Liver (tissue), 9 donors: ENCODE measurements around the gene POLR3G. TPM values are rescaled to one million over a fixed set of nuclear protein-coding genes. Genes with fewer than 3 reads are reported as not detected.

Source experiments
- DNase-seq: peaks from one replicate; pipeline ENCODE4 v3.0.0-alpha.2; 2017; ENCODE audit warnings: low spot score
- H3K27ac ChIP-seq, 2 donors: one replicate each; pipeline ENCODE4 v1.7.0; 2013; ENCODE audit warnings: inconsistent platforms in 2 of 2, low read length in 2 of 2, control low read depth in 1 of 2, low read depth in 1 of 2, mild to moderate bottlenecking in 1 of 2
- H3K27me3 ChIP-seq, 4 donors: one replicate each; pipeline versions ENCODE4 v1.6.1 to v1.7.0; 2013; ENCODE audit warnings: low read length in 3 of 4, inconsistent platforms in 1 of 4, mild to moderate bottlenecking in 1 of 4, moderate library complexity in 1 of 4; ENCODE audit not compliant: control insufficient read depth in 4 of 4, insufficient read depth in 4 of 4
- H3K36me3 ChIP-seq, 4 donors: one replicate each; pipeline versions ENCODE4 v1.6.1 to v1.7.0; 2013; ENCODE audit warnings: low read length in 3 of 4, mild to moderate bottlenecking in 3 of 4, low read depth in 1 of 4, moderate library complexity in 1 of 4; ENCODE audit not compliant: control insufficient read depth in 4 of 4, insufficient read depth in 3 of 4
- H3K4me1 ChIP-seq, 4 donors: one replicate each; pipeline versions ENCODE4 v1.6.1 to v1.7.0; 2013; ENCODE audit warnings: low read length in 3 of 4, mild to moderate bottlenecking in 3 of 4, moderate library complexity in 1 of 4; ENCODE audit not compliant: control insufficient read depth in 4 of 4, insufficient read depth in 4 of 4
- H3K4me3 ChIP-seq, 3 donors: one replicate each; pipeline versions ENCODE4 v1.6.1 to v1.7.0; 2013; ENCODE audit warnings: low read length in 3 of 3, control low read depth in 1 of 3, low read depth in 1 of 3, mild to moderate bottlenecking in 1 of 3
- H3K9ac ChIP-seq, 2 donors: one replicate each; pipeline ENCODE4 v1.7.0; 2013; ENCODE audit warnings: low read length in 2 of 2, mild to moderate bottlenecking in 2 of 2, moderate library complexity in 2 of 2, control low read depth in 1 of 2, low read depth in 1 of 2
- H3K9me3 ChIP-seq, 4 donors: one replicate each; pipeline versions ENCODE4 v1.6.1 to v1.7.0; 2013; ENCODE audit warnings: low read length in 3 of 4; ENCODE audit not compliant: control insufficient read depth in 4 of 4
- EGR1 ChIP-seq, 2 donors: IDR thresholded peaks; 2 replicates each; pipeline ENCODE4 v1.6.1; 2016 to 2018; ENCODE audit warnings: antibody characterized with exemption in 2 of 2, low read depth in 2 of 2
- FOXA1 ChIP-seq: IDR thresholded peaks from 2 replicates; pipeline ENCODE4 v1.6.1; 2016; ENCODE audit warnings: antibody characterized with exemption
- FOXA2 ChIP-seq: IDR thresholded peaks from 2 replicates; pipeline ENCODE4 v1.6.1; 2016; ENCODE audit warnings: antibody characterized with exemption
- HNF4A ChIP-seq, 2 donors: conservative IDR thresholded peaks; 2 replicates each; pipeline ENCODE4 v1.6.1; 2016; ENCODE audit warnings: antibody characterized with exemption in 2 of 2, mild to moderate bottlenecking in 2 of 2
- HNF4G ChIP-seq: IDR thresholded peaks from 2 replicates; pipeline ENCODE4 v1.6.1; 2016; ENCODE audit warnings: antibody characterized with exemption
- JUND ChIP-seq, 2 donors: IDR thresholded peaks; 2 replicates each; pipeline ENCODE4 v1.6.1; 2016; ENCODE audit warnings: antibody characterized with exemption in 2 of 2
- NR2F2 ChIP-seq: IDR thresholded peaks from 2 replicates; pipeline ENCODE4 v1.6.1; 2016; ENCODE audit warnings: antibody characterized with exemption
- RAD21 ChIP-seq, 2 donors: IDR thresholded peaks; 2 replicates each; pipeline ENCODE4 v1.6.1; 2016; ENCODE audit warnings: antibody characterized with exemption in 2 of 2, mild to moderate bottlenecking in 2 of 2
- RXRA ChIP-seq, 2 donors: IDR thresholded peaks; 2 replicates each; pipeline ENCODE4 v1.6.1; 2017 to 2018; ENCODE audit warnings: antibody characterized with exemption in 2 of 2, mild to moderate bottlenecking in 1 of 2
- SP1 ChIP-seq: IDR thresholded peaks from 2 replicates; pipeline ENCODE4 v1.6.1; 2018; ENCODE audit warnings: antibody characterized with exemption, mild to moderate bottlenecking
- TAF1 ChIP-seq: conservative IDR thresholded peaks from 2 replicates; pipeline ENCODE4 v1.6.1; 2016; ENCODE audit warnings: antibody characterized with exemption, mild to moderate bottlenecking
- YY1 ChIP-seq: IDR thresholded peaks from 2 replicates; pipeline ENCODE4 v1.6.1; 2016; ENCODE audit warnings: antibody characterized with exemption, mild to moderate bottlenecking
- WGBS: extraction: QIAGEN DNeasy Blood & Tissue Kit; methylation state at CpG from one replicate; pipeline ENCODE4 v1.1.7; 2013; 5-methylcytosine and 5-hydroxymethylcytosine counted together
- polyA plus RNA-seq, 2 donors: library from polyadenylated mRNA; stranded (reverse) in 1 of 2; unstranded in 1 of 2; fragments of 200-250 nt in 1 of 2; fragments of >200 nt in 1 of 2; fragmentation: Nextera tagmentation in 1 of 2; extraction: Ambion mirVana in 1 of 2; gene quantifications; one replicate each; pipeline versions ENCODE4 v1.2.1 to v1.2.3, GENCODE V29; 2013 to 2015
- total RNA-seq, 2 donors: library from RNA; depleted of rRNA; stranded (reverse); fragments of >200 nt; gene quantifications; one replicate each; pipeline ENCODE4 v1.2.3, GENCODE V29; 2014
- TF ChIP-seq, protein P1 (sequence below): IDR thresholded peaks from 2 replicates; pipeline ENCODE4 v1.6.1; 2016; ENCODE audit warnings: antibody characterized with exemption
- TF ChIP-seq, protein P2 (sequence below): IDR thresholded peaks from 2 replicates; pipeline ENCODE4 v1.6.1; 2016; ENCODE audit warnings: antibody characterized with exemption
- TF ChIP-seq, protein P3 (sequence below): IDR thresholded peaks from 2 replicates; pipeline ENCODE4 v1.6.1; 2016; ENCODE audit warnings: antibody characterized with exemption
- TF ChIP-seq, protein P4 (sequence below): fragments of 150-350 bp; IDR thresholded peaks from 2 replicates; pipeline ENCODE4 v1.5.1; 2017; ENCODE audit warnings: improper control_type of control experiment, low read depth, low read length; ENCODE audit not compliant: missing input control
- TF ChIP-seq, protein P5 (sequence below): IDR thresholded peaks from 2 replicates; pipeline ENCODE4 v1.6.1; 2016; ENCODE audit warnings: antibody characterized with exemption, mild to moderate bottlenecking
- donor health status: healthy.
- donor health status: healthy.
- donor health status: healthy.
- donor health status: healthy.
- donor health status: healthy.

POLR3G gene
- total and polyA plus RNA-seq, 4 donors: 0.75 to 2.8 (median 1.2) TPM

DNA sequence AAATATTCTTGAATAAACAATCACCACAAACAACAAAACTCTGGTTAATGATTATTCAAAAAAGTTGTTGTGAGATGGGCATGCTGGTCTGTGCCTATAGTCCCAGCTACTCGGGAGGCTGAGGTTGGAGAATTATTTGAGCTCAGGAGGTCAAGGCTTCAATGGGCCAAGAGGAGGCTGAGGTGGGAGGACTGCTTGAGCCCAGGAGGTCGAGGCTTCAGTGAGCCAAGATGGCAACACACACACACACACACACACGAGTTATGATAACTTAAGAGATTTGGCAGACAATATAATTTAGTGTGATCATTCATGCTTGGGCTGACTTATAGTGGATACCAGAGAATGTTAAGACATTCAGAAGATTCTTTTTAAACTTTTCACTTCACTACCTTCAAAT is 39.9 kb downstream of the POLR3G start:
- peaks cover 0 to 11% (median 10%) of the 10 kb centered on the region in 4 donors for H3K36me3 ChIP-seq
- peaks cover 0 to 5% (median under 1%) of the 10 kb centered on the region in 4 donors for H3K4me1 ChIP-seq
- H3K9ac ChIP-seq: no peak overlapping the region
- no peak for DNase-seq
- TF ChIP-seq, protein P1, sequence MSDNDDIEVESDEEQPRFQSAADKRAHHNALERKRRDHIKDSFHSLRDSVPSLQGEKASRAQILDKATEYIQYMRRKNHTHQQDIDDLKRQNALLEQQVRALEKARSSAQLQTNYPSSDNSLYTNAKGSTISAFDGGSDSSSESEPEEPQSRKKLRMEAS: no peak
- TF ChIP-seq NR2F2 (no peak), HNF4G (no peak), RAD21 (IDR thresholded peaks at IDR 0.05) (no peak), SP1 (no peak), TAF1 (no peak), HNF4A (conservative IDR thresholded peaks at IDR 0.05) (no peak), YY1 (no peak), FOXA1 (no peak), EGR1 (IDR thresholded peaks at IDR 0.05; ENCODE audit: low read depth in 2 of 2) (no peak), FOXA2 (no peak), JUND (IDR thresholded peaks at IDR 0.05) (no peak)
- TF ChIP-seq, protein P2, sequence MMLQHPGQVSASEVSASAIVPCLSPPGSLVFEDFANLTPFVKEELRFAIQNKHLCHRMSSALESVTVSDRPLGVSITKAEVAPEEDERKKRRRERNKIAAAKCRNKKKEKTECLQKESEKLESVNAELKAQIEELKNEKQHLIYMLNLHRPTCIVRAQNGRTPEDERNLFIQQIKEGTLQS: no peak
- TF ChIP-seq, protein P3, sequence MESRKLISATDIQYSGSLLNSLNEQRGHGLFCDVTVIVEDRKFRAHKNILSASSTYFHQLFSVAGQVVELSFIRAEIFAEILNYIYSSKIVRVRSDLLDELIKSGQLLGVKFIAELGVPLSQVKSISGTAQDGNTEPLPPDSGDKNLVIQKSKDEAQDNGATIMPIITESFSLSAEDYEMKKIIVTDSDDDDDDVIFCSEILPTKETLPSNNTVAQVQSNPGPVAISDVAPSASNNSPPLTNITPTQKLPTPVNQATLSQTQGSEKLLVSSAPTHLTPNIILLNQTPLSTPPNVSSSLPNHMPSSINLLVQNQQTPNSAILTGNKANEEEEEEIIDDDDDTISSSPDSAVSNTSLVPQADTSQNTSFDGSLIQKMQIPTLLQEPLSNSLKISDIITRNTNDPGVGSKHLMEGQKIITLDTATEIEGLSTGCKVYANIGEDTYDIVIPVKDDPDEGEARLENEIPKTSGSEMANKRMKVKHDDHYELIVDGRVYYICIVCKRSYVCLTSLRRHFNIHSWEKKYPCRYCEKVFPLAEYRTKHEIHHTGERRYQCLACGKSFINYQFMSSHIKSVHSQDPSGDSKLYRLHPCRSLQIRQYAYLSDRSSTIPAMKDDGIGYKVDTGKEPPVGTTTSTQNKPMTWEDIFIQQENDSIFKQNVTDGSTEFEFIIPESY: no peak
- TF ChIP-seq, protein P4, sequence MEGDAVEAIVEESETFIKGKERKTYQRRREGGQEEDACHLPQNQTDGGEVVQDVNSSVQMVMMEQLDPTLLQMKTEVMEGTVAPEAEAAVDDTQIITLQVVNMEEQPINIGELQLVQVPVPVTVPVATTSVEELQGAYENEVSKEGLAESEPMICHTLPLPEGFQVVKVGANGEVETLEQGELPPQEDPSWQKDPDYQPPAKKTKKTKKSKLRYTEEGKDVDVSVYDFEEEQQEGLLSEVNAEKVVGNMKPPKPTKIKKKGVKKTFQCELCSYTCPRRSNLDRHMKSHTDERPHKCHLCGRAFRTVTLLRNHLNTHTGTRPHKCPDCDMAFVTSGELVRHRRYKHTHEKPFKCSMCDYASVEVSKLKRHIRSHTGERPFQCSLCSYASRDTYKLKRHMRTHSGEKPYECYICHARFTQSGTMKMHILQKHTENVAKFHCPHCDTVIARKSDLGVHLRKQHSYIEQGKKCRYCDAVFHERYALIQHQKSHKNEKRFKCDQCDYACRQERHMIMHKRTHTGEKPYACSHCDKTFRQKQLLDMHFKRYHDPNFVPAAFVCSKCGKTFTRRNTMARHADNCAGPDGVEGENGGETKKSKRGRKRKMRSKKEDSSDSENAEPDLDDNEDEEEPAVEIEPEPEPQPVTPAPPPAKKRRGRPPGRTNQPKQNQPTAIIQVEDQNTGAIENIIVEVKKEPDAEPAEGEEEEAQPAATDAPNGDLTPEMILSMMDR: no peak
- TF ChIP-seq, protein P5, sequence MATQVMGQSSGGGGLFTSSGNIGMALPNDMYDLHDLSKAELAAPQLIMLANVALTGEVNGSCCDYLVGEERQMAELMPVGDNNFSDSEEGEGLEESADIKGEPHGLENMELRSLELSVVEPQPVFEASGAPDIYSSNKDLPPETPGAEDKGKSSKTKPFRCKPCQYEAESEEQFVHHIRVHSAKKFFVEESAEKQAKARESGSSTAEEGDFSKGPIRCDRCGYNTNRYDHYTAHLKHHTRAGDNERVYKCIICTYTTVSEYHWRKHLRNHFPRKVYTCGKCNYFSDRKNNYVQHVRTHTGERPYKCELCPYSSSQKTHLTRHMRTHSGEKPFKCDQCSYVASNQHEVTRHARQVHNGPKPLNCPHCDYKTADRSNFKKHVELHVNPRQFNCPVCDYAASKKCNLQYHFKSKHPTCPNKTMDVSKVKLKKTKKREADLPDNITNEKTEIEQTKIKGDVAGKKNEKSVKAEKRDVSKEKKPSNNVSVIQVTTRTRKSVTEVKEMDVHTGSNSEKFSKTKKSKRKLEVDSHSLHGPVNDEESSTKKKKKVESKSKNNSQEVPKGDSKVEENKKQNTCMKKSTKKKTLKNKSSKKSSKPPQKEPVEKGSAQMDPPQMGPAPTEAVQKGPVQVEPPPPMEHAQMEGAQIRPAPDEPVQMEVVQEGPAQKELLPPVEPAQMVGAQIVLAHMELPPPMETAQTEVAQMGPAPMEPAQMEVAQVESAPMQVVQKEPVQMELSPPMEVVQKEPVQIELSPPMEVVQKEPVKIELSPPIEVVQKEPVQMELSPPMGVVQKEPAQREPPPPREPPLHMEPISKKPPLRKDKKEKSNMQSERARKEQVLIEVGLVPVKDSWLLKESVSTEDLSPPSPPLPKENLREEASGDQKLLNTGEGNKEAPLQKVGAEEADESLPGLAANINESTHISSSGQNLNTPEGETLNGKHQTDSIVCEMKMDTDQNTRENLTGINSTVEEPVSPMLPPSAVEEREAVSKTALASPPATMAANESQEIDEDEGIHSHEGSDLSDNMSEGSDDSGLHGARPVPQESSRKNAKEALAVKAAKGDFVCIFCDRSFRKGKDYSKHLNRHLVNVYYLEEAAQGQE: no peak
- whole genome bisulfite sequencing: 70% methylated on average over 3 of the region's 3 CpGs
- no peak overlapping the region for H3K4me3 ChIP-seq
- no peaks in the 10 kb centered on the region for H3K9me3 ChIP-seq
- no peaks in the 10 kb centered on the region for H3K27me3 ChIP-seq
- no peak overlapping the region for H3K27ac ChIP-seq

DNA sequence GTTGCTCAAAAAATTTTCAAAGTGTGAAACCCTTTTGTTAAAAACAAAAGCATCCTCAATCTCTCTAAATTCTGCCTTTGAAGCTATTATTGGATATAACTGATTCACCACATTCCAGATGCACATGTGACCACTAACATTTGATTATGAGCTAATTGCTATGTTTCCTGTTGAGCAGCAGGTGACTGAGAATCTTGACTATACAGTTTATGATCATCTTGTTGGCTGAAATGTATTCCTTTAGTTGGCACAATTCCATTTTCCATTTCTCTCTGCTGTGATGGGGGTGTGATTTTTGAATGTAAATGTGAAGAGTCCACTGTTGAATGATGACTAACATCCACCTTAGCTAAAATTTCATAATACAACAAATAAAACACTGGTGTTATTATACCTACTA is 44.0 kb downstream of the POLR3G start:
- Histone ChIP-seq H3K4me1 (peaks cover 0 to 4% (median under 1%) of the 10 kb centered on the region in 4 donors), H3K27me3 (no peaks in the 10 kb centered on the region), H3K27ac (no peak overlapping the region), H3K9me3 (no peaks in the 10 kb centered on the region), H3K4me3 (no peak overlapping the region), H3K36me3 (peaks cover 0 to 31% (median 19%) of the 10 kb centered on the region in 4 donors), H3K9ac (no peak overlapping the region)
- no peak for DNase-seq
- TF ChIP-seq FOXA1 (no peak), RAD21 (IDR thresholded peaks at IDR 0.05) (no peak), NR2F2 (no peak), HNF4A (conservative IDR thresholded peaks at IDR 0.05) (no peak), TAF1 (no peak), EGR1 (IDR thresholded peaks at IDR 0.05; ENCODE audit: low read depth in 2 of 2) (no peak), RXRA (IDR thresholded peaks at IDR 0.05) (no peak)
- TF ChIP-seq, protein P5: no peak
